Hematopoietic multipotent progenitor cell treated with erythropoietin and hydrocortisone succinate and interleukin-3 and kit ligand, for 6 days (in vitro differentiated cells): ENCODE results near the gene GATB.
A peak's percentile ranks its signal among the peaks of the same experiment; 100 is the strongest.

Experiments used
- DNase-seq: peaks from one replicate; pipeline ENCODE4 v3.0.0-alpha.2; 2015

Gene GATB

GRCh38 chr4:151643564-151643963, 117.2 kb downstream of the GATB start:
- no peak for DNase-seq

GRCh38 chr4:151641983-151642382, 118.8 kb downstream of the GATB start:
- DNase-seq = no peak

GRCh38 chr4:151641167-151641566, 119.6 kb downstream of the GATB start:
- peak; percentile 45 for DNase-seq

- DNase-seq = no peak
Observed at GRCh38 chr4:151640381-151640780, 120.4 kb downstream of the GATB start.

GRCh38 chr4:151638295-151638858, 122.4 kb downstream of the GATB start:
- no peak for DNase-seq

GRCh38 chr4:151631349-151631748, 129.5 kb downstream of the GATB start:
- DNase-seq = no peak

- no peak for DNase-seq
Observed at GRCh38 chr4:151629097-151629783, 131.6 kb downstream of the GATB start.

GRCh38 chr4:151628001-151628608, 132.7 kb downstream of the GATB start:
- DNase-seq = no peak

- no peak for DNase-seq
Observed at GRCh38 chr4:151627491-151627890, 133.3 kb downstream of the GATB start.

GRCh38 chr4:151626751-151627150, 134.1 kb downstream of the GATB start:
- no peak for DNase-seq

- no peak for DNase-seq
Observed at GRCh38 chr4:151626228-151626627, 134.6 kb downstream of the GATB start.

- DNase-seq = no peak
Observed at GRCh38 chr4:151624626-151625565, 135.9 kb downstream of the GATB start.
